OCI-LY7 (cell line): Measurements from ENCODE around the gene ARG2. TPM values are rescaled to one million over a fixed set of nuclear protein-coding genes. Genes with fewer than 3 reads are reported as not detected.

ENCODE experiments used
- BruUV-seq: library from RNA; stranded (reverse); fragments of 400-500 nt; replicated peaks from 2 replicates; lab custom pipeline; 2021; lab: Mats Ljungman, UMichigan
- CTCF ChIA-PET: fragments of 300-600 bp; sonication (Branson Sonifier 250); formaldehyde crosslinking; loops from one replicate; lab custom pipeline; 2022; ENCODE audit warnings: antibody characterized with exemption; ENCODE audit not compliant: unreplicated experiment; lab: Charles Lee
- POLR2A ChIA-PET: fragments of 300-600 bp; sonication (Branson Sonifier 250); formaldehyde crosslinking; loops from one replicate; lab custom pipeline; 2022; ENCODE audit warnings: antibody characterized with exemption; lab: Charles Lee
- DNase-seq: peaks from one replicate; pipeline ENCODE4 v3.0.0-alpha.2; 2015; ENCODE audit warnings: low spot score
- H2AFZ ChIP-seq: fragments of 200-600 bp; sonication (generic), shearing (Covaris generic); 2 replicates; pipeline ENCODE4 v1.6.1; 2014; ENCODE audit warnings: mild to moderate bottlenecking, antibody characterized with exemption, low read length, moderate library complexity
- H3K27ac ChIP-seq: fragments of 200-600 bp; sonication (generic); 2 replicates; pipeline ENCODE4 v1.5.1; 2014; ENCODE audit warnings: mixed run types, low read depth, mild to moderate bottlenecking, moderate library complexity, low read length, inconsistent platforms; ENCODE audit not compliant: poor library complexity, severe bottlenecking
- H3K36me3 ChIP-seq: fragments of 200-600 bp; sonication (generic); 2 replicates; pipeline ENCODE4 v1.6.1; 2014; ENCODE audit warnings: mild to moderate bottlenecking, antibody characterized with exemption, low read length, moderate library complexity, mixed read lengths; ENCODE audit not compliant: insufficient read depth
- H3K4me1 ChIP-seq: fragments of 200-600 bp; sonication (generic); 2 replicates; pipeline ENCODE4 v1.5.1; 2014; ENCODE audit warnings: mild to moderate bottlenecking, low read length; ENCODE audit not compliant: insufficient read depth, poor library complexity, severe bottlenecking
- H3K4me2 ChIP-seq: fragments of 200-600 bp; sonication (generic); 2 replicates; pipeline ENCODE4 v1.6.1; 2014; ENCODE audit warnings: mild to moderate bottlenecking, low read length
- H3K4me3 ChIP-seq: fragments of 200-600 bp; sonication (generic); 2 replicates; pipeline ENCODE4 v1.5.1; 2014; ENCODE audit warnings: mild to moderate bottlenecking, low read depth, low read length; ENCODE audit not compliant: poor library complexity, severe bottlenecking
- H3K79me2 ChIP-seq: fragments of 200-600 bp; sonication (generic); 2 replicates; pipeline ENCODE4 v1.6.1; 2016; ENCODE audit warnings: low read depth, mild to moderate bottlenecking, low read length, moderate library complexity, mixed read lengths; ENCODE audit not compliant: insufficient read depth
- H3K9me2 ChIP-seq: fragments of 200-600 bp; sonication (generic); 2 replicates; pipeline ENCODE4 v1.6.1; 2016; ENCODE audit warnings: mild to moderate bottlenecking, low read length, mixed read lengths; ENCODE audit not compliant: insufficient read depth
- H3K9me3 ChIP-seq: fragments of 200-600 bp; sonication (generic); 2 replicates; pipeline ENCODE4 v1.6.1; 2014; ENCODE audit warnings: mild to moderate bottlenecking, mixed run types, low read length, mixed read lengths
- H4K20me1 ChIP-seq: fragments of 200-600 bp; sonication (generic); 2 replicates; pipeline ENCODE4 v1.6.1; 2014; ENCODE audit warnings: mild to moderate bottlenecking, antibody characterized with exemption, low read length, moderate library complexity, mixed read lengths; ENCODE audit not compliant: insufficient read depth
- EZH2phosphoT487 ChIP-seq: fragments of 200-600 bp; sonication (generic); IDR thresholded peaks from 2 replicates; pipeline ENCODE4 v1.6.1; 2018; ENCODE audit warnings: low read depth, borderline replicate concordance, mild to moderate bottlenecking, mixed run types, antibody characterized with exemption, low read length, moderate library complexity, mixed read lengths
- intact Hi-C: fragments of 100-400 bp; cut with micrococcal nuclease; formaldehyde crosslinking; loops from one replicate; pipeline ENCODE4 v1.10.0; 2022; ENCODE audit not compliant: unreplicated experiment
- total RNA-seq, 2 experiments: library from RNA; depleted of rRNA in 1 of 2; stranded (reverse); fragments of >200 nt in 1 of 2; shearing (Covaris generic) in 1 of 2; gene quantifications; 2 replicates each; pipeline ENCODE4 v1.2.3, GENCODE V29; 2014 to 2022
- TF ChIP-seq, protein P1 (sequence below): fragments of 200-600 bp; sonication (generic); conservative IDR thresholded peaks from 2 replicates; pipeline ENCODE4 v1.5.1; 2014; ENCODE audit warnings: mild to moderate bottlenecking, antibody characterized with exemption, low read length, moderate library complexity, mixed read lengths

The ARG2 gene
- total RNA-seq, 2 experiments from 2014 or later: 2.0 to 4.2 TPM

DNA sequence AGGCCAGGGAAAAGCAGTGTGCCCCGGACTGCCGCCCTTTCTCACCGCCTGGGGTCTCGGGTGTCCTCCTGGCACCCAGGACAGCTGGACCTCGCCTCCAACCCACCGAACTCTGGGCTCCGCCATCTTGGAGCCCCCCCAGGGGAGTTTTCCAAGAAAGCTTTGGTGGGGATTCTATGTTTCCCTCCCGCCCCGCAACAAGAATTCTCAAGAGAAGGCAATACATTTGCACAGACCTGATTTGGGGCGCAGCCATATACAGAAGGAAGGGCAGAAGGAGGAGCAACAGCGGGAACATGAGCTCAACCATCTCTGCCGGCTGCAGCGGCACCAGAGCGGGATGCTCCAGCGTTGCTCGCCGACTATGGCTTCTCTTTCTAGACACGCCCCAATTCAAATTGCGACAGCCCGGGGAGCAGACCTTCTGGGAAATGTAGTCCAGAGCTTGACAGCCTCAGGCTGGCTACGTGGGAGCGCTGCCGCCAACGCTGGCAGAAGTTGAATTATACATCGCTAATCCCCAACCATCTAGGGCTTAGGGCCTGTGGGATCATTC is 75.8 kb downstream of the ARG2 start, which contains the start of gene RDH11:
Gene RDH11 (minus strand): TSS at position 371 of the 556 bp plus-strand sequence. CDS start 61 bp downstream, at position 310.
- Histone ChIP-seq H3K4me3 (peak within 1 kb of the TSS; percentile 96), H3K27ac (peak within 1 kb of the TSS; percentile 58), H3K9me2 (no peaks in the 10 kb centered on the region), H3K36me3 (peaks cover 31% of the 10 kb centered on the region), H2AFZ (peak within 1 kb of the TSS; percentile 72), H3K4me2 (peak within 1 kb of the TSS; percentile 85), H3K9me3 (no peaks in the 10 kb centered on the region), H3K79me2 (peaks cover 25% of the 10 kb centered on the region; the same call in 1 of the 2 replicates), H3K4me1 (peaks cover 5% of the 10 kb centered on the region), H4K20me1 (no peaks in the 10 kb centered on the region)
- CTCF ChIA-PET: interaction anchor here (1.0 to 1.1 kb wide), 3 partner anchors 9 to 95 kb away, joined by 3 to 5 read pairs (median 4); partner anchors contain the start of gene PIGH
- no TSS peak for BruUV-seq
- POLR2A ChIA-PET: interaction anchor here (0.7 to 1.8 kb wide), 9 partner anchors 9 to 182 kb away, joined by 3 to 5 read pairs (median 3); partner anchors contain the start of gene PIGH
- DNase-seq: peak; percentile 89
- no peak for TF ChIP-seq EZH2phosphoT487
- TF ChIP-seq, protein P1, sequence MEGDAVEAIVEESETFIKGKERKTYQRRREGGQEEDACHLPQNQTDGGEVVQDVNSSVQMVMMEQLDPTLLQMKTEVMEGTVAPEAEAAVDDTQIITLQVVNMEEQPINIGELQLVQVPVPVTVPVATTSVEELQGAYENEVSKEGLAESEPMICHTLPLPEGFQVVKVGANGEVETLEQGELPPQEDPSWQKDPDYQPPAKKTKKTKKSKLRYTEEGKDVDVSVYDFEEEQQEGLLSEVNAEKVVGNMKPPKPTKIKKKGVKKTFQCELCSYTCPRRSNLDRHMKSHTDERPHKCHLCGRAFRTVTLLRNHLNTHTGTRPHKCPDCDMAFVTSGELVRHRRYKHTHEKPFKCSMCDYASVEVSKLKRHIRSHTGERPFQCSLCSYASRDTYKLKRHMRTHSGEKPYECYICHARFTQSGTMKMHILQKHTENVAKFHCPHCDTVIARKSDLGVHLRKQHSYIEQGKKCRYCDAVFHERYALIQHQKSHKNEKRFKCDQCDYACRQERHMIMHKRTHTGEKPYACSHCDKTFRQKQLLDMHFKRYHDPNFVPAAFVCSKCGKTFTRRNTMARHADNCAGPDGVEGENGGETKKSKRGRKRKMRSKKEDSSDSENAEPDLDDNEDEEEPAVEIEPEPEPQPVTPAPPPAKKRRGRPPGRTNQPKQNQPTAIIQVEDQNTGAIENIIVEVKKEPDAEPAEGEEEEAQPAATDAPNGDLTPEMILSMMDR: no peak
- intact Hi-C loops: loop anchor here (2.0 kb wide), 1 partner anchor 21 kb away; the partner anchor contains the start of gene VTI1B

DNA sequence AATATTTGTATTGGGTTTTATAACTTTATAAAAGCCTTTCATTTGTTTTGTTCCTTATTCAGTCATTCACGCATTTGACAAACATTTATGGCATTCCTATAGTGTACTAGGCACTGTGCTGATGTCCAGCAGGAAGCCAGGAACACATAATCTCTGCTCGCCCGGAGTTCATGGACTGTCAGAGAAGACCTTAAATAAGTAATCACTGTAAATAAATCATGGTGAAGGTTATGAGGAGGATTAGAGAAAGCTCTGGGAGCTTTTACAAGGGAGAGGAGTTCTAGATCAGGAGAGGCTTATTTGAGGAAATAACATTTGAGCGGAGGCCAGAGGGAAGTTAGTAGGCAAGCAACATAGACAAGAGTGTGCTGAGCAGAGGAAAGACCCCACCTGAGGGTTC is 77.3 kb downstream of the ARG2 start:
- Histone ChIP-seq H3K4me2 (no peak overlapping the region), H4K20me1 (no peaks in the 10 kb centered on the region), H3K36me3 (peaks cover 16% of the 10 kb centered on the region), H3K9me2 (no peaks in the 10 kb centered on the region), H3K27ac (no peak overlapping the region), H3K9me3 (no peaks in the 10 kb centered on the region), H3K4me3 (no peak overlapping the region), H3K79me2 (peaks cover 25% of the 10 kb centered on the region; the same call in 1 of the 2 replicates), H2AFZ (no peak overlapping the region), H3K4me1 (peaks cover 5% of the 10 kb centered on the region)
- no TSS peak for BruUV-seq
- DNase-seq: no peak
- CTCF ChIA-PET: no interaction called here
- POLR2A ChIA-PET: interaction anchor here (0.6 kb wide), 1 partner anchor 241 kb away, joined by 3 read pairs; no protein-coding TSS in a partner anchor
- intact Hi-C loops: no loop called here
- TF ChIP-seq, protein P1: no peak
- no peak for TF ChIP-seq EZH2phosphoT487
